GM03348 (cell line): ENCODE results near the gene AP5M1.
A peak's percentile ranks its signal among the peaks of the same experiment; 100 is the strongest.
"Not testable (repeated sequence)": the region's sequence is repeated elsewhere in the genome, so short reads cannot be mapped to it uniquely, and the experiment has no call there.

Experiments
- DNase-seq: peaks from one replicate; pipeline ENCODE4 v3.0.0; 2012; ENCODE audit warnings: low spot score

Gene AP5M1

GRCh38 chr14:57268161-57269069 lies at the start of gene AP5M1, which contains the start of gene EXOC5:
AP5M1 (plus strand) TSS chr14:57268971; CDS start chr14:57269315, 344 bp downstream.
EXOC5 (minus strand) TSS chr14:57268905; CDS start chr14:57268648, 257 bp downstream.
- DNase-seq = peak; percentile 88

GRCh38 chr14:57221931-57222330 lies 46.8 kb upstream of the AP5M1 start:
- DNase-seq = no peak

GRCh38 chr14:57227083-57227482 lies 41.7 kb upstream of the AP5M1 start:
- no peak for DNase-seq

- DNase-seq = not testable (repeated sequence)
These were observed 40.5 kb upstream of the AP5M1 start for GRCh38 chr14:57228320-57228719.

- DNase-seq = no peak
These were observed 36.8 kb upstream of the AP5M1 start for GRCh38 chr14:57232006-57232405.

GRCh38 chr14:57240115-57240514 lies 28.7 kb upstream of the AP5M1 start:
- not testable (repeated sequence) for DNase-seq

- DNase-seq = no peak
These were observed 25.5 kb upstream of the AP5M1 start for GRCh38 chr14:57243320-57243719.

- DNase-seq = peak; percentile 11
These were observed 24.7 kb upstream of the AP5M1 start for GRCh38 chr14:57244106-57244505.

GRCh38 chr14:57245941-57246340 lies 22.8 kb upstream of the AP5M1 start:
- no peak for DNase-seq

- DNase-seq = peak; percentile 10
These were observed 21.7 kb upstream of the AP5M1 start for GRCh38 chr14:57246933-57247657.

GRCh38 chr14:57254884-57255283 lies 13.9 kb upstream of the AP5M1 start:
- DNase-seq = no peak

- DNase-seq = not testable (repeated sequence)
These were observed 10.6 kb upstream of the AP5M1 start for GRCh38 chr14:57258221-57258620.

- no peak for DNase-seq
These were observed 9.1 kb upstream of the AP5M1 start for GRCh38 chr14:57259672-57260071.

- no peak for DNase-seq
These were observed 7.2 kb upstream of the AP5M1 start for GRCh38 chr14:57261604-57262003.

- no peak for DNase-seq
These were observed 6.7 kb upstream of the AP5M1 start for GRCh38 chr14:57262117-57262516.

GRCh38 chr14:57266065-57266464 lies 2.7 kb upstream of the AP5M1 start:
- DNase-seq = peak; percentile 4

GRCh38 chr14:57273236-57273635 lies 4.5 kb downstream of the AP5M1 start:
- DNase-seq = no peak

- no peak for DNase-seq
These were observed 5.8 kb downstream of the AP5M1 start for GRCh38 chr14:57274551-57274950.

GRCh38 chr14:57275023-57275664 lies 6.4 kb downstream of the AP5M1 start:
- no peak for DNase-seq

- no peak for DNase-seq
These were observed 8.3 kb downstream of the AP5M1 start for GRCh38 chr14:57277062-57277461.

- DNase-seq = no peak
These were observed 19.0 kb downstream of the AP5M1 start for GRCh38 chr14:57287745-57288144.

- no peak for DNase-seq
These were observed 22.0 kb downstream of the AP5M1 start for GRCh38 chr14:57290751-57291150.
